ENCODE results near the gene FUT1.

DNA sequence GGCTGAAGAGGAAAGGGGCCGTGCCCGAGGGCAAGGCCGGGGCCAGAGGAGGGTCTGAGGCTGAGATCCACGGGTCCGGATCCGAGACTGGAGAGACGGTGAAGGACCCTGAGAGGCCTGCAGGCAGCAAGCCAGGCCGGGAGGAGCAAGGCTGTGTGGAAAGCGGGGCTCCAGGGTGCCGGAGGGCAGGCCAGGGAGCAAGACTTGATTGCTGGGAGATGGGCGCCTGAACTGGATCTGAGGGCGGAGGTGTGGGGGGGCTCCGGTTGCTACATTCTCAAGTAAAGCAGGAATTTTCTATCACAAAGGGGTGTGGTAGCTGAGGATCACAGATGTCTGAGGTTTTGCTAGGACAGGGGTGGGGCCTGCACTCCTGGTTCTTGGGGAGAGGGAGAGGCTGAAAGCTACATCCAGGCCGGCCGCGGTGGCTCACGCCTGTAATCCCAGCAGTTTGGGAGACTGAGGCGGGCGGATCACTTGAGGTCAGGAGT is 36.7 kb downstream of the FUT1 start:
- TF ChIP-seq, protein P1, sequence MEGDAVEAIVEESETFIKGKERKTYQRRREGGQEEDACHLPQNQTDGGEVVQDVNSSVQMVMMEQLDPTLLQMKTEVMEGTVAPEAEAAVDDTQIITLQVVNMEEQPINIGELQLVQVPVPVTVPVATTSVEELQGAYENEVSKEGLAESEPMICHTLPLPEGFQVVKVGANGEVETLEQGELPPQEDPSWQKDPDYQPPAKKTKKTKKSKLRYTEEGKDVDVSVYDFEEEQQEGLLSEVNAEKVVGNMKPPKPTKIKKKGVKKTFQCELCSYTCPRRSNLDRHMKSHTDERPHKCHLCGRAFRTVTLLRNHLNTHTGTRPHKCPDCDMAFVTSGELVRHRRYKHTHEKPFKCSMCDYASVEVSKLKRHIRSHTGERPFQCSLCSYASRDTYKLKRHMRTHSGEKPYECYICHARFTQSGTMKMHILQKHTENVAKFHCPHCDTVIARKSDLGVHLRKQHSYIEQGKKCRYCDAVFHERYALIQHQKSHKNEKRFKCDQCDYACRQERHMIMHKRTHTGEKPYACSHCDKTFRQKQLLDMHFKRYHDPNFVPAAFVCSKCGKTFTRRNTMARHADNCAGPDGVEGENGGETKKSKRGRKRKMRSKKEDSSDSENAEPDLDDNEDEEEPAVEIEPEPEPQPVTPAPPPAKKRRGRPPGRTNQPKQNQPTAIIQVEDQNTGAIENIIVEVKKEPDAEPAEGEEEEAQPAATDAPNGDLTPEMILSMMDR (IDR thresholded peaks at IDR 0.05): no peak
- no peak for TF ChIP-seq EZH2phosphoT487 (IDR thresholded peaks at IDR 0.05)

All from neural progenitor cell (in vitro differentiated cells).